Tibial artery (tissue), 4 donors: Measurements from ENCODE around the gene UCN2.

Experiments used
- DNase-seq, 2 donors: peaks; one replicate each; pipeline ENCODE4 v3.0.0-alpha.2; 2019
- H3K27ac ChIP-seq, 2 donors: fragments of 200-600 bp; sonication (generic) in 1 of 2; 1 replicate in 1 of 2; 2 replicates in 1 of 2; pipeline ENCODE4 v1.5.1; 2018 to 2019; ENCODE audit warnings: mild to moderate bottlenecking in 1 of 2
- H3K27me3 ChIP-seq, 2 donors: fragments of 200-600 bp; sonication (generic) in 1 of 2; one replicate each; pipeline versions ENCODE4 v1.5.1 to v1.6.0; 2016 to 2019
- H3K36me3 ChIP-seq, 3 donors: fragments of 200-600 bp; sonication (generic) in 2 of 3; one replicate each; pipeline ENCODE4 v1.5.1; 2016 to 2019; ENCODE audit warnings: mild to moderate bottlenecking in 2 of 3
- H3K4me1 ChIP-seq, 4 donors: fragments of 200-600 bp; sonication (generic) in 2 of 4; 1 replicate in 3 of 4; 2 replicates in 1 of 4; pipeline ENCODE4 v1.5.1; 2016 to 2019
- H3K4me3 ChIP-seq, 2 donors: fragments of 200-600 bp; sonication (generic) in 1 of 2; 1 replicate in 1 of 2; 2 replicates in 1 of 2; pipeline ENCODE4 v1.5.1; 2018 to 2019; ENCODE audit warnings: mild to moderate bottlenecking in 2 of 2
- H3K9me3 ChIP-seq, 3 donors: fragments of 200-600 bp; sonication (generic) in 1 of 3; one replicate each; pipeline ENCODE4 v1.5.1; 2016 to 2019
- intact Hi-C: fragments of 100-400 bp; cut with DNase I; formaldehyde crosslinking; loops from one replicate; pipeline ENCODE4 v1.15.0; 2023; ENCODE audit warnings: low total_unique reads
- TF ChIP-seq, protein P1 (sequence below), 2 experiments: fragments of 200-600 bp in 1 of 2; fragments of 450-650 bp in 1 of 2; IDR thresholded peaks; one replicate each; pipeline ENCODE4 v1.5.1; 2017 to 2019; ENCODE audit warnings: antibody characterized with exemption in 2 of 2, mild to moderate bottlenecking in 1 of 2, moderate library complexity in 1 of 2

The UCN2 gene

DNA sequence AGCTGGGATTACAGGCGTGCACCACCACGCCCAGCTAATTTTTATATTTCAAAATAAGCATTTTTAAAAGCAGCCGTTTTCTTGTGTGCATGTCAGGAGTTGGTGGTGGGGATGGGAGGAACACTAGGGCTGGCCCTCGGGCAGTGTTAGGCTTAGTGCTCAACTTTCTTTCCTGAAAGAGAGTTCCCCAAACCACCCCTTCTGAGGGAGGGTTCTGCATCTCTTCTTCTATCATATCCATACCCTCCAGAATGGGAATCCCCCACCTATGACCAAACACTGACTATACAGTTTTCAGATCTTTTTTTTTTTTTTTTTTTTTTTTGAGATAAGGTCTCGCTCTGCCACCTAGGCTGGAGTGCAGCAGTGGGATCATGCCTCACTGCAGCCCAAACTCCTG, 19.4 kb downstream of the UCN2 start:
- Histone ChIP-seq H3K27ac (no peak overlapping the region), H3K27me3 (no peaks in the 10 kb centered on the region), H3K4me3 (no peak overlapping the region), H3K9me3 (no peaks in the 10 kb centered on the region), H3K4me1 (peaks cover 0 to 3% (median 0%) of the 10 kb centered on the region in 4 donors), H3K36me3 (peaks cover 6 to 28% (median 6%) of the 10 kb centered on the region in 3 donors)
- DNase-seq, result no peak
- TF ChIP-seq, protein P1, sequence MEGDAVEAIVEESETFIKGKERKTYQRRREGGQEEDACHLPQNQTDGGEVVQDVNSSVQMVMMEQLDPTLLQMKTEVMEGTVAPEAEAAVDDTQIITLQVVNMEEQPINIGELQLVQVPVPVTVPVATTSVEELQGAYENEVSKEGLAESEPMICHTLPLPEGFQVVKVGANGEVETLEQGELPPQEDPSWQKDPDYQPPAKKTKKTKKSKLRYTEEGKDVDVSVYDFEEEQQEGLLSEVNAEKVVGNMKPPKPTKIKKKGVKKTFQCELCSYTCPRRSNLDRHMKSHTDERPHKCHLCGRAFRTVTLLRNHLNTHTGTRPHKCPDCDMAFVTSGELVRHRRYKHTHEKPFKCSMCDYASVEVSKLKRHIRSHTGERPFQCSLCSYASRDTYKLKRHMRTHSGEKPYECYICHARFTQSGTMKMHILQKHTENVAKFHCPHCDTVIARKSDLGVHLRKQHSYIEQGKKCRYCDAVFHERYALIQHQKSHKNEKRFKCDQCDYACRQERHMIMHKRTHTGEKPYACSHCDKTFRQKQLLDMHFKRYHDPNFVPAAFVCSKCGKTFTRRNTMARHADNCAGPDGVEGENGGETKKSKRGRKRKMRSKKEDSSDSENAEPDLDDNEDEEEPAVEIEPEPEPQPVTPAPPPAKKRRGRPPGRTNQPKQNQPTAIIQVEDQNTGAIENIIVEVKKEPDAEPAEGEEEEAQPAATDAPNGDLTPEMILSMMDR (IDR thresholded peaks at IDR 0.05), result no peak
- intact Hi-C loops, result loop anchor here (10.0 kb wide), 1 partner anchor 149 kb away; no protein-coding TSS in a partner anchor

DNA sequence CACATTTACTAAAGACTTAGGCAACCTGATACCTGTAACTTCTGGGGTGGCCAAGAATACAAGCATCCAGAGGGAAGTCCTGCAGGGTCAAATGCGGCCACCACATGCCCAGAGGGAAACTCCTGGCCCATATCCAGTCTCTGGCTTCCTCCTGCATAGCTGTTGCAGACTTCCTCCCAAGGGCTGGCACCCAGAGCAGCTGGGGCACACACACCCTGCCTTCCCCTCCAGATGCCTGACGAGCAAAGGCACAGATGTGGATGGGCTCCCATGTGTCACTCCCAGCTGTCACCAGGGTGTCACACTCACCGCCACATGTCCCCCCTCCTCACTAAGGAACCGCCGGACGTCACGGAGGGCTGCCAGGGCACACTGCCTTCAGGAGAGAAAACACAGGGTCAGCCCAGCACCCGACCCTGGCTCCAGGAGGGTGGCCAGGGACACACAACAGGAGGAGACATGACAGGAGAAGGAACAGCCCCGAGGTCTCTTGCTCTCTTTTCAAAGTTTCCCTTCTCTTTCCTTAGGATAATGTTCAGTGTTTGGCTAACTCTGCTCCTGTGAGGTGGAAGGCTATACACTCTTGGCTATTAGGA, 20.2 kb downstream of the UCN2 start:
- peaks cover 6 to 35% (median 6%) of the 10 kb centered on the region in 3 donors for H3K36me3 ChIP-seq
- peaks cover 0 to under 1% (median 0%) of the 10 kb centered on the region in 4 donors for H3K4me1 ChIP-seq
- TF ChIP-seq, protein P1 (IDR thresholded peaks at IDR 0.05), result no peak
- no peaks in the 10 kb centered on the region for H3K27me3 ChIP-seq
- intact Hi-C loops, result loop anchor here (10.0 kb wide), 1 partner anchor 149 kb away; no protein-coding TSS in a partner anchor
- no peaks in the 10 kb centered on the region for H3K9me3 ChIP-seq
- H3K27ac ChIP-seq, result no peak overlapping the region
- H3K4me3 ChIP-seq, result no peak overlapping the region
- peak in 1 of 2 donors; percentile 69 for DNase-seq

DNA sequence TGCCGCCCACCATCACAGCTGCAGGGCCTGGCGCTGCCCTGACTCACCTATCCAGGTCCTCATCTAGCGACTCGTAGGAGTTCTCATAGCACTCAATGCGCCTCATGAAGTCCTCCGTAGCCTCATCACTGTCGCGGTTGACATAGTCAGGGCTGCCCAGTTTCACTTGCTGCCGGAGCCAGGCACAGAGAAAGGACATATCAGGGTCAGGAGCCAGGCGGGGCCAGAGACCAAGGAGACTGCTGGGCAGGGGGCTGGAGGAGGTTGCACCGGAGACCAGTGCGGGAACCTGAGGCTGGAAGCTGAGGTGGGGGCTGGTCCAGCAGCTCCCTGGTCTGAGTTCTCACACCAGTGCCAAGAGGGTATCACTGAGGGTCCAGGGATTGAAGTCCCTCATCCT, 25.1 kb downstream of the UCN2 start:
- Histone ChIP-seq H3K4me3 (no peak overlapping the region), H3K36me3 (peaks cover 0 to 67% (median 26%) of the 10 kb centered on the region in 3 donors)
- intact Hi-C loops, result no loop called here

DNA sequence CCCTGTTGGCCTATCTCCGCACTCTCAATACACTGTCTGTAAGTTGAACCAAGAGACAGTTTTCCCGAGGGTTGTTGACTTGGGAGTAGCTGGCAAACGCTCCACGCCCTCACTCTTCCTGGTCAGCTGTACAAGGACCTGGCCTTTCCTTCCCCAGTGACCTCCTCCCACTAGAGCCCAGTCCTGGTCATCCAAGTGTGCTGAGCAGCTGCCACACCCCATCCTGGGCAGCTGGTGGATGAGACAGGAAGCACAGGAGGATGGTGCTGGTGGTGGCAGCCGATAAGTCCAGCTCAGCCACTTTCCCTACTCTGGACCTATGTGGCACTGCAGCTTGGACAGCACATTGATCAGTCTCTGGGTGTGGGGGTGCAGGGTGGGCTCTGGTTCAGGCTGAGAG, 26.8 kb downstream of the UCN2 start:
- no peaks in the 10 kb centered on the region for H3K9me3 ChIP-seq
- peaks cover 0 to 59% (median 27%) of the 10 kb centered on the region in 3 donors for H3K36me3 ChIP-seq
- no peaks in the 10 kb centered on the region for H3K27me3 ChIP-seq
- H3K27ac ChIP-seq, result no peak overlapping the region
- no peaks in the 10 kb centered on the region for H3K4me1 ChIP-seq
- no peak for DNase-seq
- no peak overlapping the region for H3K4me3 ChIP-seq
- TF ChIP-seq, protein P1 (IDR thresholded peaks at IDR 0.05), result no peak
- intact Hi-C loops, result no loop called here

More for the DNA sequence above, 25.1 kb downstream of the UCN2 start:
- no peak for DNase-seq
- H3K9me3 ChIP-seq, result no peaks in the 10 kb centered on the region
- no peak overlapping the region for H3K27ac ChIP-seq
- no peaks in the 10 kb centered on the region for H3K4me1 ChIP-seq
- no peaks in the 10 kb centered on the region for H3K27me3 ChIP-seq
- TF ChIP-seq, protein P1 (IDR thresholded peaks at IDR 0.05), result no peak

DNA sequence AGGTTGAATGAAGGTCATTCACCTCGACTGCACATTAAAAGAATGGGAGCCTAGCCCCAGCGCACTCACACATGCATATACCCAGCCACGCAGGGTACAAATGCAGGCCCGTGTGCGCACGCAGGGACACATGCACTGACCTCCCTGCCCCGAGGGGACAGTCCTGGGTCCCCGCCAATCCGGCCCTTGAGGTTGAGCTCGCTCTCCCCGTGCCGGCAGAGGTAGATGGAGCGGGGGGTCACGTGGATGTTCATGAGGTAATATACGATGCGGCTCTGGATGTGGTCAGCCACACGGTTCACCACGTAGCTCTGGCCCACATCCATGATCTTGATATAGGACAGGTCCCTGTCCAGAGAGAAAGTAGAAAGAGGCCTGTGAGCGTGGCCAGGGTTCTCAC, 27.5 kb downstream of the UCN2 start:
- Histone ChIP-seq H3K36me3 (peaks cover 0 to 59% (median 27%) of the 10 kb centered on the region in 3 donors), H3K4me1 (no peaks in the 10 kb centered on the region), H3K27ac (no peak overlapping the region), H3K9me3 (no peaks in the 10 kb centered on the region), H3K27me3 (no peaks in the 10 kb centered on the region), H3K4me3 (no peak overlapping the region)
- intact Hi-C loops, result no loop called here
- no peak for DNase-seq
- TF ChIP-seq, protein P1 (IDR thresholded peaks at IDR 0.05), result no peak
